ENCODE results near the gene ABHD13. TPM values are rescaled to one million over a fixed set of nuclear protein-coding genes. Genes with fewer than 3 reads are reported as not detected.

Gene ABHD13
- total RNA-seq, 1 experiment from 2014 or later, result 17.9 TPM

DNA sequence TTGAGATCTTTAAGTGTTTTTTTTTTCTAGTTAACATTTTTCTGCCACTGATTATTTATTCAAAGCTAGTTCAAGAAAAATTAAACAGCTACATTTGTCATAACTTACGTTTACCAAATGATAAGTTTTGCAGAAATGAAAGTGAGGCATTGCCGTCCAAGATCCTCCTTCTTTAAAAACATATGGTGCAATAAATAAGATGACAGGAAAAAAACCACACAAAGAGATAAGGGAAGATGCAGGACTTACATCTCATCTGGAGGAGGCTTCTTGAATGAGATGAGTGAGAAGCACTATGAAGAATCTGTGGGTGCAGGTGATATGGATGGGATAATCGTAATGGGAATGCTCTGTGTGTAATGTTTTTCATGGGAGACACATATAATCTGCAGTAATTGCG, 63.7 kb downstream of the ABHD13 start:
- H3K36me3 ChIP-seq, result no peaks in the 10 kb centered on the region
- H3K27me3 ChIP-seq (replicated peaks), result 0 out of 2 replicates have a peak, but pooled peaks cover 2% of the 10 kb centered on the region
- H3K4me3 ChIP-seq, result no peak overlapping the region
- no peak for DNase-seq (ENCODE audit: low read depth in 1 of 2, low spot score in 2 of 2)
- H3K4me1 ChIP-seq (replicated peaks), result no peaks in the 10 kb centered on the region
- H3K27ac ChIP-seq, result no peak overlapping the region
- no peaks in the 10 kb centered on the region for H3K9me3 ChIP-seq (replicated peaks)

DNA sequence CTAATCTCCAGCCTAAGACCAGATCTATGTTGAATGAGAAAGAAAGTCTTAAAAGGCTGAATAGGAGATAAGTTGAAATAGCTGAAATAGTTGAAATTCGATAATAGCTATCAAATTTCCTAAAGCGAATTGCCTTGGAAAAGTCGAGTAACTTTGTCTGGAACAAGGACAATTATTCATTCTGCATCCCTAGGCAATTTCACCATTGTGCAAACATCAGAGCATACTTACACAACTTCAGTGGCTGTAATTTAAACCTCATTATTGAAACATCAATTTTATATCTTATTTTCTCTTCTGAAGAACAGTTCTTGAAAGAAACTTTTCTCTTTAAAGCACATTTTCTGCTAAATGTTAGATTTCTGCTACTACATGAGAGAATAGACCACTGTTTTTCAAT, 64.9 kb downstream of the ABHD13 start:
- Histone ChIP-seq H3K4me3 (no peak overlapping the region), H3K9me3 (replicated peaks) (no peaks in the 10 kb centered on the region), H3K27me3 (replicated peaks) (0 out of 2 replicates have a peak, but pooled peaks cover 2% of the 10 kb centered on the region), H3K27ac (no peak overlapping the region), H3K36me3 (no peaks in the 10 kb centered on the region), H3K4me1 (replicated peaks) (no peaks in the 10 kb centered on the region)
- DNase-seq (ENCODE audit: low read depth in 1 of 2, low spot score in 2 of 2), result no peak

Other genes with a start within 250 kb of the ABHD13 start
- 23.1 and 24.5 TPM in 2 replicates for gene LIG4, start 2.9 kb upstream of the ABHD13 start, total RNA-seq (2014; rRNA removed; shearing (Covaris generic))
- gene TNFSF13B, start 51.3 kb downstream of the ABHD13 start, total RNA-seq (2014; rRNA removed; shearing (Covaris generic)), result 0.11 TPM in 1 of 2 replicates, not detected in the other

All from SJSA1 (cell line).